ENCODE data around the gene GOLGA6L25.
"Not testable (repeated sequence)": the region's sequence is repeated elsewhere in the genome, so short reads cannot be mapped to it uniquely, and the experiment has no call there.

DNA sequence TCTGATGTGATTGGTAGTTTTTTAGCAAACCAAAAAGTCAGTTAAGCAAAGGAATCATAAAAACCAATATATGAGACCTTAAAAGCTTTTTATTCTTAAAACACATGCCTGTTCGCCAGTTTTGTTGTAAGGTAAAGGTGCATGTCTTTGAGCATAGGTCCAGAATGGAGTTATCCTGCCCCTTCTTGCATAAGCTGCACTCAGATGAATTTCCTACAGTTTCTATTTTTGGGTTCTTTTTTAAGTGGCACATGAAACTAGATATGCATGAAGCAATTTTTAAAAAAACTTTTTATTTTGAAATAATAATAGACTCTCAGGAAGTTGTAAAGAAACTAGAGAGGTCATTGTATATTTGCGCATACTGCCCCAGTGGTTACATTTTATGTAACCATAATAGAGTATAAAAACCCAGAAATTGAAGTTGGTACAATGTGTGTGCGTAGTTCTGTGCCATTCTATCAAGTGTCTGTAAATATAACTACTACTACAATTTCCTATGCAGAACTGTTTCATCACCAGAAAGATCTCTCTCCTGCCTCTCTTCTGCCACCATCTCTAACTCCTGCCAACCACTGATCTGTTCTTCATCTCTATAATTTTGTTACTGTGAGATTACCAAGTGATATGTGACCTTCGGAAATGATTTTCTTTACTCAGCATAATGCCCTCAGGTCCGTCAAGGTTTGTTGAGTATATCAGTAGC lies 40.2 kb downstream of the GOLGA6L25 start:
- TF ChIP-seq, protein P1, sequence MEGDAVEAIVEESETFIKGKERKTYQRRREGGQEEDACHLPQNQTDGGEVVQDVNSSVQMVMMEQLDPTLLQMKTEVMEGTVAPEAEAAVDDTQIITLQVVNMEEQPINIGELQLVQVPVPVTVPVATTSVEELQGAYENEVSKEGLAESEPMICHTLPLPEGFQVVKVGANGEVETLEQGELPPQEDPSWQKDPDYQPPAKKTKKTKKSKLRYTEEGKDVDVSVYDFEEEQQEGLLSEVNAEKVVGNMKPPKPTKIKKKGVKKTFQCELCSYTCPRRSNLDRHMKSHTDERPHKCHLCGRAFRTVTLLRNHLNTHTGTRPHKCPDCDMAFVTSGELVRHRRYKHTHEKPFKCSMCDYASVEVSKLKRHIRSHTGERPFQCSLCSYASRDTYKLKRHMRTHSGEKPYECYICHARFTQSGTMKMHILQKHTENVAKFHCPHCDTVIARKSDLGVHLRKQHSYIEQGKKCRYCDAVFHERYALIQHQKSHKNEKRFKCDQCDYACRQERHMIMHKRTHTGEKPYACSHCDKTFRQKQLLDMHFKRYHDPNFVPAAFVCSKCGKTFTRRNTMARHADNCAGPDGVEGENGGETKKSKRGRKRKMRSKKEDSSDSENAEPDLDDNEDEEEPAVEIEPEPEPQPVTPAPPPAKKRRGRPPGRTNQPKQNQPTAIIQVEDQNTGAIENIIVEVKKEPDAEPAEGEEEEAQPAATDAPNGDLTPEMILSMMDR (IDR thresholded peaks at IDR 0.05): not testable (repeated sequence)
- TF ChIP-seq EP300 (IDR thresholded peaks at IDR 0.05): not testable (repeated sequence)

Data from ovary (tissue), 3 donors.